Subcutaneous adipose tissue (tissue), 4 donors: Measurements from ENCODE around the gene CPA1. TPM values are rescaled to one million over a fixed set of nuclear protein-coding genes. Genes with fewer than 3 reads are reported as not detected.

Source experiments
- total RNA-seq, 4 donors: library from RNA; depleted of rRNA; stranded (reverse); fragments of >200 nt; gene quantifications; one replicate each; pipeline ENCODE4 v1.1.0, GENCODE V29; 2016
- TF ChIP-seq, protein P1 (sequence below): fragments of 450-650 bp; IDR thresholded peaks from one replicate; pipeline ENCODE4 v1.5.1; 2016; ENCODE audit warnings: low read depth, mild to moderate bottlenecking, control low read depth, antibody characterized with exemption, moderate library complexity

The CPA1 gene
- total RNA-seq, 4 donors from 2014 or later = 0.66 to 5.1 (median 3.3) TPM; not detected in 1

DNA sequence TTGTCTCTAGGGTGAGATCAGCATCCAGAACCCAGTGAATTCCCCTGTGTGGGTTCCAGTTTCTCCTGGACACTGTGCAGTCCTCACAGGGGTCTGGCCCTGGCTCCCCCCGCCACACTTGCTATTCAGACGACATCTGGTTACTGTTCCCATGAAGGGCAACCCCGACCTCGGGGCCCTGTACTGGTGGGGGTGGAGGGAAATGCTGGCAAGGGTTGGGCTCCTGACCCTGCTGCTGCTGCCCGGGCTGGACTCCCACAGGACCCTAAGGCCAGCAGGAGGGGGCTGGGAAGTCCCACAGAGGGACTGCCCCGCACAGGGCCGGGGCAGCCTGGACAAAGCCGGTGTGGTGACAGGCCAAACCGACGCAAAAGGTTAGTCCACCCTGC, 768 bp upstream of the CPA1 start:
- TF ChIP-seq, protein P1, sequence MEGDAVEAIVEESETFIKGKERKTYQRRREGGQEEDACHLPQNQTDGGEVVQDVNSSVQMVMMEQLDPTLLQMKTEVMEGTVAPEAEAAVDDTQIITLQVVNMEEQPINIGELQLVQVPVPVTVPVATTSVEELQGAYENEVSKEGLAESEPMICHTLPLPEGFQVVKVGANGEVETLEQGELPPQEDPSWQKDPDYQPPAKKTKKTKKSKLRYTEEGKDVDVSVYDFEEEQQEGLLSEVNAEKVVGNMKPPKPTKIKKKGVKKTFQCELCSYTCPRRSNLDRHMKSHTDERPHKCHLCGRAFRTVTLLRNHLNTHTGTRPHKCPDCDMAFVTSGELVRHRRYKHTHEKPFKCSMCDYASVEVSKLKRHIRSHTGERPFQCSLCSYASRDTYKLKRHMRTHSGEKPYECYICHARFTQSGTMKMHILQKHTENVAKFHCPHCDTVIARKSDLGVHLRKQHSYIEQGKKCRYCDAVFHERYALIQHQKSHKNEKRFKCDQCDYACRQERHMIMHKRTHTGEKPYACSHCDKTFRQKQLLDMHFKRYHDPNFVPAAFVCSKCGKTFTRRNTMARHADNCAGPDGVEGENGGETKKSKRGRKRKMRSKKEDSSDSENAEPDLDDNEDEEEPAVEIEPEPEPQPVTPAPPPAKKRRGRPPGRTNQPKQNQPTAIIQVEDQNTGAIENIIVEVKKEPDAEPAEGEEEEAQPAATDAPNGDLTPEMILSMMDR = no peak

DNA sequence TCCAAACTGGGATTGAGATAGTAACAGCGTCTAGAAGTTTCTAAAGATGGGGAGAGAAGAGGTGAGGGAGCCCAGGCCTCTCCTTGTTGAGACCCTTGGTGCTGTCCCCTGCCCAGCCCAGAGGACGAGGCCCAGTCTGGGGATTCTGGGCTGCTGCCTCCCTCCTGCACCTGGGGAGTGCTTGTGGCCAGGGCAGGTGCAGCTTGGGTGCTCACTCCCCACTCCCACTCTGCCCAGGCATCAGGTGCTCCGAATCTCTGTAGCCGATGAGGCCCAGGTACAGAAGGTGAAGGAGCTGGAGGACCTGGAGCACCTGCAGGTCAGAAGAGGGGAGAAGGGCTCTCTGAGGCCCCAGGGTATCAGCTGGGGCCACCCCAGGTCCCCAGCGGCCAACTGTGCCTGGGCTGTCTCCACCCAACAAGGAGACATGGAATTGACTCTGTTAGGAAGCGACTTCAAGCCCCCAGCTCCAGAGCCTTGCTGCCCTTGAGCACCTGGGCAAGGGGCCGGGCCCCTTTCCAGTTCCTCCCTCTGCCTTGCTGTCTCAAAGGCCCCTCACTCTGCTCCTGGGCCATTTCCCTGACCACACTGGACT, 664 bp downstream of the CPA1 start:
- TF ChIP-seq, protein P1 = no peak

DNA sequence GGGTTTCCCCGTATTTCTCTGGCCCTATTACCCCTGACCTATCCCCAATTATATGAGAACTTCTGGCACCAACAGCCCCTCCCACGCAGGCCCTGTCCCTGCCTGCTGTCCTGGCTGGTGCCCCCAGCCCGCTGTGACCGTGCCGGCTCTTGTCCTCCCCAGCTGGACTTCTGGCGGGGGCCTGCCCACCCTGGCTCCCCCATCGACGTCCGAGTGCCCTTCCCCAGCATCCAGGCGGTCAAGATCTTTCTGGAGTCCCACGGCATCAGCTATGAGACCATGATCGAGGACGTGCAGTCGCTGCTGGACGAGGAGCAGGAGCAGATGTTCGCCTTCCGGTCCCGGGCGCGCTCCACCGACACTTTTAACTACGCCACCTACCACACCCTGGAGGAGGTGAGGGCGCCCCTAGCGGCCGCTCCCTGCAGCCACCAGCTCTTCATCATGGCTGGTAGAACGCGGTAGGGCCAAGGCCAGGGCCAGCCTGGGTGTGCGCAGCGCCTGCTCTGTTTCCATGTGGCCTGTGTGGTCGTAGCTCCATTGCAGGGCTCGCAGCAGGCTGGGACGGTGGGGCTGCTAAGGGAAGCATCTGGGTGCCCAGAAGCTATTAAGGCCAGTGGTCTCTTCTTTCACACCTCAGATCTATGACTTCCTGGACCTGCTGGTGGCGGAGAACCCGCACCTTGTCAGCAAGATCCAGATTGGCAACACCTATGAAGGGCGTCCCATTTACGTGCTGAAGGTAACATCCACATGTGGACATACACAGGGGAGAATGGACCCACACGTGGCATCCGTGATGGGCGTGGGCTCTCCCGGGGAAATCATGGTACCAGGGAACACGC, 1.4 kb downstream of the CPA1 start:
- TF ChIP-seq, protein P1 = no peak

DNA sequence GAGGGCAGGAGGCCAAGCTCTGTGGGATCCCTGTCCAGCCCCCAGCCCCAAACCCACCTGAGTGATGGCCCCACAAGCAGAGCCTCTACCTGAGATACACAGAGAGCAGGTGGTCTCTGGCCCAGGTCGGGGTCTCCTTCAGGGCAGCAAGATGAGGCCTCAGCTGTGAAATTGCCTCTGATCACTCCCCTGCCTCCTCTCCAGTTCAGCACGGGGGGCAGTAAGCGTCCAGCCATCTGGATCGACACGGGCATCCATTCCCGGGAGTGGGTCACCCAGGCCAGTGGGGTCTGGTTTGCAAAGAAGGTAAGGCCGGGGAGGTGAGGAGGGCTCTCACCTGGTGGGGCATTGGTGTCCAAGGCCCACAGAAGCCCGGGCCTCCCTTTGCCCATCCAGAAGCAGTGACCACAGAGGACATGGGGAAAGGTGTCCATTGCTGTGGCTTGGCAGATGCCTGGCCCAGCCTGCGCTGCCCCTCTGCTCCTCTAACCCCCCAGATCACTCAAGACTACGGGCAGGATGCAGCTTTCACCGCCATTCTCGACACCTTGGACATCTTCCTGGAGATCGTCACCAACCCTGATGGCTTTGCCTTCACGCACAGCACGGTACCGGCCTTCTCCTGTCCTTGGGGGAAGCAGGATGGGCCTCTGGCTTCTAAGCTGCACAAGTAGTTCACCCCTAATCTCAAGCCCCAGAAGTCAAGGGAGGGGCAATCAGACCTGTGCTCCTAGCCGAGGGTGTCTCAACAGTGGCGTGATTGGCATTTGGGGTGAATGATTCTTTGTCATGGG, 3.1 kb downstream of the CPA1 start:
- TF ChIP-seq, protein P1 = no peak

DNA sequence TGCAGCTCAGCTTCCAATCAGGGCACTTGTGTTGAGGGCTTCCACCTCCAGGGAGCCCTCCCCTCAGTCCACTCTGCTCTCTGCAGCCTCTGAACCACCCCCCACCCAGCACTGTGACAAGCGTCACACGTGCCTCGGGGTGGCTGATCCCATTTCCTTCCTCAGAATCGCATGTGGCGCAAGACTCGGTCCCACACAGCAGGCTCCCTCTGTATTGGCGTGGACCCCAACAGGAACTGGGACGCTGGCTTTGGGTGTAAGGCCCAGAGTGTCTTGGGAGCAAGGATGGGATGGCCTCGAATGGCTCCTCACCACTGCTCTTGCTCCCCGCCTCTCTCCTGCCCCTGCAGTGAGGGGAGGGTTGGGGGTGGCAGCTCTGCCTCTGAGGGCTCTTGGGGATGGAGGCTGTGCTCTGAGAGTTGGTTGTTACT, 4.1 kb downstream of the CPA1 start:
- TF ChIP-seq, protein P1 = no peak

DNA sequence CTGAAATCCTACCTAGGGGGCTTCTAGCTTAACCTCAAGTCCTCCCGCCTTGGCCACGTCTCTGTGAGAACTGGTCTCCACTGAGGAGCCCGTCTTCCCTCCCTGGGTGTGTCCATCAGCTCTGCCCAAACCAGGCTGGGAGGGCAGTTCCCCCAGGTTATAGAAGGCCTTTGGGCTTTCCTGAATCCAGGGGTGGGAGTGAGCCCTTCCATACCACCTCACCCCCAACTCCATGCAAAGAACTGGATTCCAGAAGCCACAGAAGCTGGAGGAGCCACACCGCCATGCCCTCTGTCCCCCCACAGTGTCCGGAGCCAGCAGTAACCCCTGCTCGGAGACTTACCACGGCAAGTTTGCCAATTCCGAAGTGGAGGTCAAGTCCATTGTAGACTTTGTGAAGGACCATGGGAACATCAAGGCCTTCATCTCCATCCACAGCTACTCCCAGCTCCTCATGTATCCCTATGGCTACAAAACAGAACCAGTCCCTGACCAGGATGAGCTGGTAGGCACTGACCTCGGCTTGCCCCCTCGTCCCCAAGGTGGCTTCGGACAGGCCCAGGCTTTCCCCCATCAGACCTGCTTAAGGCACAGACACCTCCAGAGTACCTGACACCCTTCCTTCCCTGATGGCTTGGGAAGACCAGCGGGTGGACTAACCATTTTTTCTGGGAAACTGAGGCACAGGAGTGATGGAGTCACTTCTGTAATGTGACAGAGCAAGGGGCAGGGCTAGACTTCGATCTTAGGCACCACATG, 4.7 kb downstream of the CPA1 start:
- TF ChIP-seq, protein P1 = no peak
